NOMO-1 treated with DMSO at 0.1 percent for 48 hours (cell line): ENCODE results near the gene RBP5.
"Not testable (repeated sequence)": the region's sequence is repeated elsewhere in the genome, so short reads cannot be mapped to it uniquely, and the experiment has no call there.

ENCODE experiments used
- DNase-seq: peaks from one replicate; lab custom pipeline; 2025; ENCODE audit not compliant: unreplicated experiment; lab: John Stamatoyannopoulos, UW

Gene RBP5

DNA sequence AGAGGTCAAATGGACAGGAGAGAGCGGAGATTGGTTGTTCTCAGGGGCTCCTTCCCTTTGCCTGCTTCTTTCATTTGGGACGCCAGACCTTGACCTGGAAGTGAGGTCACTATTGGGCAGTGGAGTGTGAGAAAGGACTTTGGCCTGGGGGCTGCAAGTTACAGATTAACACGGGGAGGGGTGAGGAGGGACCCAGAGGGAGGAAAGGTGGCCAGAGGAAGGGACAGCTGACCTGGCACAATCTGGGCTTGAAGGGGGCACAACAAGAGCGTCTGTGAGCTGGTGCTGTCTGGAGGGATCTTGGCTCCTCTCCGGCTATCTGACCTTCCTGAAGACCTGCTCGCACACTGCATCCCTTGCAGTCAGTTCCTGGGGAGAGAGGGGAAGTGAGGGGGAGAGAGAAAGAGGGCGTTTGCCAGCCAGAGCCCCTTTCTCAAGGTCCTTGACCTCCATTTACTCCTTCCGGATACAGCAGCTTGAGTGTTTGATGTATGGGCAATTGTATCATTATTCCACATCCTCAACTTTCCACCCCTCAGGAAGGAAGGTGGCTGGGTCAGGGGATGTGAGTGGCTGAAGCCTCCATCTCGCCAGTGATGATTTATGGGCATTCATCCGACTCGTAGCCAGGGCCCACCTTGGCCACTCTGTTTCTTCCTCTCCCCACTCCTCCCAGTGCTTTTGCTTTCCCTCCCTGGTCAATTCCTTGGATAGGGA, 4.7 kb downstream of the RBP5 start:
- no peak for DNase-seq

DNA sequence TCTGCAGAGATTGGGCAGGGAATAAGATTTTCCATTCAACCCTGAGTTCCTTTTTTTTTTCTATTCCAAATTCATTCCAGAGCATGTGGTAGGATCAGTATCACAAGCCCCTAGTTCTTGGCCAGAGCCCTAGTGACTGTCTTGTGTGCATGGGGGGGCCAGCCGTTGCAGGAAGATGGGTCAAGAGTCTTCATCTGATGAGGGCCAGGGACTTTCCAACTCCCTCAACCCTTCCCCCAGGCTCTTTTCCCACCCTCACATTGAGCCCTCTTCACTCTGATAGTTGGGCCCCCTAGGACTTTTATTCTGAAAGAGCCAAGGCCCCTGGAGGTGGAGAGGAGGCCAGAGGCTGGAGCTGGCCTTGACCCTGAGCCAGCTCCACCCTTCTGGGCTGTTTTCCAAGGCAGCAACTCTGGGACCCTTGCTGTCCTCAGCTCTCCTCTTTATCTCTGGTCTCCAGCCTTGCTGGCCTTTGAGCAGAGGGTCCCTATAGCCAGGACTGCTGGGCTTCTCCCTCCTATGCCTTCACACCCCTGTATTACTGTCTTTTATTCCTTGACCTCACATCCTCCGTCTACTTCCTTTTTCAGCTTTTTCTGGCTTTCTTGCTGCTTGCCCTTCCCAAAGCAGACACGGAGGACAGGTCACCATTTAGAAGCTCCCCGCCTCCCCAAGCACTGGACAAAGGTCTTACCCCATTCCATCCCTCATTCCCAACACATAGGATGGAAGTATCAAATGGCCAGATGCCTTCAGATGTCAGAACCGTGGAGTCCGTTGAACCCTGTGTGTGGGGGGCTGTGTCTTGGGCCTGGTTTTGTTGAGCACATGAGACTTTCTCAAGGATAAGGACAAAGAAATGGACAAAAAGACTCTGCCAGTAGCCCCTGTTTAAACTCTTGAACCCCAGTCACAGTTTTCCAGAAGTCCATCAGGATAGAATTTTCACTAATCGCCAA, 5.6 kb downstream of the RBP5 start:
- no peak for DNase-seq

GRCh38 chr12:7121324-7121723, 7.4 kb downstream of the RBP5 start:
- DNase-seq, result no peak

DNA sequence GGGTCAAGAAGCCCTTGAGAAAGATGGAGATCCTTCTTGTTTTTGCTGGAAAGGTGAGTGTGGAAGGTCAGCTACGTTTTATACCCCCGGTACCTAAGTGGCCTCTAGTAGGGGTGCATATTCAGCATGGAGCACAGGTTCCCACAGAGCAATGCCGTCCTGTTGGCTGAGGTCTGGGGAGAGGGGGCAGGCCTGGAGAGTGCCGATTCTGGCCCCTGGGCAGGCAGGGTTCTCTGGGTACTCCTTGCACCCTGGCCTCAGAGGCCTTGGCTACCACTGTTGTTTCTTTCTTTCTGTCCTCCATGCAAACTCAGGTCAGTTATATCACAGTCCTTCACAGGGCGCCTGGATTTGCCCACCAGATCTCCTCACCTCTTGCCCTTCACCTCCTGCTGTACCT, 8.5 kb downstream of the RBP5 start:
- no peak for DNase-seq

DNA sequence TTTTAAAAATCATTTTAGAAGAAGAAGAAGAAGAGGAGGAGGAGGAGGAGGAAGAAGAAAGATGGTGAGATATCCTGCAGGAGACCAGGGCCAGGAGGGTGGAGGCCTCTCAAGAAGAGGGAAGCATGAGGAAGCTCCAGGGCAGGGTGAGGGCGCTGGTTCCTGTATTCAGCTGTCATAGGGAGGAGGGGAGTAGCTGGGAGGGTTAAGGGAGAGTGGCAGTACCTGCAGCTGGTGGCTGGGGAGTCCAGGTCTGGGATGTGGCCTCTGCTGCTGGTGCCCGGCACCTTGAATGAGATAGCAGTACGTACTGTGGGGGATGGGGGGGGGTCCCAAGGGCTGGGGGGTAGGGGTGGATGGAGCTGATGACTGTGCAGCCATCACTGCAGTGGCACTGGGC, 9.8 kb downstream of the RBP5 start:
- DNase-seq, result no peak

- DNase-seq, result no peak
Measured at GRCh38 chr12:7117670-7118069, 11.0 kb downstream of the RBP5 start.

DNA sequence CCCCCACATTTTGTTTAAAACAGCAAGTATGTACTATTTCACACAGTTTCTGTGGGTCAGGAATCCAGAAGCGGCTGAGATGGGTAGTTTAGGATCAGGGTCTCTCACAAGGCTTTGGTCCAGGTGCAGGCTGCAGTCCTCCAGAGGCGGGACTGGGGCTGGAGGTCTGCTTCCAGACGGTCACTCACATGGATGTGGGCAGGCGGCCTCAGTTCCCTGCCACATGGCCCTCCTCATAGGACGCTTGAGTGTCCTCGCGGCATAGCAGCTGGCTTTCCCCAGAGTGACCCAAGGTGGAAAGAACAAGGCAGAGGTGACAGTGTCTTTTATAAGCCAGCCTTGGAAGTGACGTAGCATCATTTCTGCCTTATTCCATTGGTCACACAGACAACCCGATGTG, 11.8 kb downstream of the RBP5 start:
- no peak for DNase-seq

GRCh38 chr12:7116196-7116595, 12.5 kb downstream of the RBP5 start:
- no peak for DNase-seq

GRCh38 chr12:7114851-7115250, 13.8 kb downstream of the RBP5 start:
- DNase-seq, result no peak

DNA sequence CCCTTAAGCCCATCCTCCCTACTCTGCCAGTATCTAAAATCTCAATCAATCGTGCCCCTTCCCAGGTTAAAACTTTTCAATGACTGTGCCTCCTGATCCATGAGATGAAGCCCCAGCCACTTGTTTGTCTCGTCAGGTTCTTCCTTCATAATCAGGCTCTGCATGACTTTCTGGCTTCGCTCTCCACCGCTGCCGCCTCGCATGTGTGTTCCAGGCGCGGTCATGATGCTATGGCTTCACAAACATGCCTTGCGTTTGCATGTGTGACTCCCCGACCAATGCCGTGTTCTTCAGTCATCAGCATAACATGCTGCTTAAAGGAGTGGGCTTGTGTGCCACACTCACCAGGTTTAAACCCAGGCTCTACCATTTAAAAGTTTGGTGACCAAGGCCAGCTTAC, 14.7 kb downstream of the RBP5 start:
- DNase-seq, result no peak

- peak; percentile 27 for DNase-seq
Measured at GRCh38 chr12:7113389-7113871, 15.3 kb downstream of the RBP5 start.

DNA sequence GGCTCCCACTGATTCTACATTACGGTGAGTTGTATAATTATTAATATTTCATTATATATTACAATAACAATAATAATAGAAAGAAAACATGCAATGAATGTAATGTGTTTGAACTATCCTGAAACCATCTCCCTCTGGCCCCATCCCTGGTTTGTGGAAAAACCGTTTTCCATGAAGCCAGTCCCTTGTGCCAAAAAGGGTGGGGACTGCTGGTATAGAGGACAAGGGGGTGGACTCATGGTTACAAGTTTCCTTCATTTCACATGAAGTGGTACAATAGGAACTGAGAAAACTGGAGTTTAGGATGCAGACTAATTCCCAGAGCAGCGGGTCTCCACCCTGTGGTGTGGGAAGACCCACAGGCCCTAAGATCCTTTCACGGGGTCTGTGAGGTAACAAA, 16.6 kb downstream of the RBP5 start:
- DNase-seq, result no peak

GRCh38 chr12:7110661-7111060, 18.0 kb downstream of the RBP5 start:
- no peak for DNase-seq

DNA sequence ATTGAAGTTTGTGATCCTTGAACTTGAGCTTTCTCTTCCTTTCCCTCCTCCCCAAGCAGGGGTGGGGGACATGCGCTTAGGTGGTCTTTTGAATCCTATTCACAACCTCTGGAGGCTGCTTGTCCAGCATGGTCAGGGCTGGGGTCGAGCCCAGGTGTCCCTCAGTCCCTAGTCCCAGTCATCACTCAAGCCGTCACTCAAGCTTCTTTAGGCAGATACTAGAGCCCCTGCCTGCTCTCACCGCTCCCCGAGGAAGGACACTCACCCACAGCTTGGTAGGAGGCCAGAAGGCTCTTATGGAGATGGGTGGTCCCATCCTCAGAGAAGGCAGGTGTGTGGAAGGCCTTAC, 19.1 kb downstream of the RBP5 start:
- no peak for DNase-seq

- DNase-seq, result peak; percentile 79
Measured at GRCh38 chr12:7108796-7109571, 19.7 kb downstream of the RBP5 start, which contains the start of gene C1RL. TSS of gene C1RL (minus strand) at chr12:7109214. CDS start at chr12:7109180, 34 bp downstream.

- DNase-seq, result peak; percentile 72
Measured at GRCh38 chr12:7108003-7108795, 20.5 kb downstream of the RBP5 start.

DNA sequence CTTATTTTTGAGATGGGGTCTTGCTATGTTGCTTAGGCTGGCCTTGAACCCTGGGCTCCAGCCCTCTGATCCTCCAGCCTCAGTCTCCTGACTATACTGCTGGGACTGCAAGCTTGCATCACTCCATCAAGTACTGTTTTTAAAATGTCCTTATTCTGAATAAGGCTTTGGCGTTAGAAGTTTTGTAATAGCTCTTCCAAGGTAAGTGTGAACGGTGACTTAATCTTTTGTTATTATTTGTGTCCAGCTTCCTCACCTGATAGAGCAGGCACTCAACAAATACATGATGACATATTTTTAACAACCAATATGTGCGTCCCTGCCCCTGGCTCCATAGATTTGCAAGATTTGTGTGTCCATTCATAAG, 21.1 kb downstream of the RBP5 start:
- DNase-seq, result peak; percentile 56

DNA sequence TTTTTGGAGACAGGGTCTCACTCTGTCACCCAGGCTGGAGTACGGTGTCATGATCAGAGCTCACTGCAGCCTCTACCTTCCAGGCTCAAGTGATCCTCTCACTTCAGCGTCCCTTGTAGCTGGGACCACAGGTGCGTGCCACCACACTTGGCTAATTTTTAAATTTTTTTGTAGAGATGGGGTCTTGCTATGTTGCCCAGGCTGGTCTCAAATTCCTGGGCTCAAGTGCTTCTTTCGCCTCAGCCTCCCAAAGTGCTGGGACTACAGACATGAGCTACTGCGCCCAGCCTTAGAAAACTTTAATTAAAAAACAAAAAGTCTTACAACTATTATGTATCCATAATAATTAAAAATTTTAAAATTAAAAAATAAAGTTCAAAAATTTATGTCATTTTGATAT, 21.5 kb downstream of the RBP5 start:
- DNase-seq, result not testable (repeated sequence)

- no peak for DNase-seq
Measured at GRCh38 chr12:7106082-7106481, 22.6 kb downstream of the RBP5 start.

DNA sequence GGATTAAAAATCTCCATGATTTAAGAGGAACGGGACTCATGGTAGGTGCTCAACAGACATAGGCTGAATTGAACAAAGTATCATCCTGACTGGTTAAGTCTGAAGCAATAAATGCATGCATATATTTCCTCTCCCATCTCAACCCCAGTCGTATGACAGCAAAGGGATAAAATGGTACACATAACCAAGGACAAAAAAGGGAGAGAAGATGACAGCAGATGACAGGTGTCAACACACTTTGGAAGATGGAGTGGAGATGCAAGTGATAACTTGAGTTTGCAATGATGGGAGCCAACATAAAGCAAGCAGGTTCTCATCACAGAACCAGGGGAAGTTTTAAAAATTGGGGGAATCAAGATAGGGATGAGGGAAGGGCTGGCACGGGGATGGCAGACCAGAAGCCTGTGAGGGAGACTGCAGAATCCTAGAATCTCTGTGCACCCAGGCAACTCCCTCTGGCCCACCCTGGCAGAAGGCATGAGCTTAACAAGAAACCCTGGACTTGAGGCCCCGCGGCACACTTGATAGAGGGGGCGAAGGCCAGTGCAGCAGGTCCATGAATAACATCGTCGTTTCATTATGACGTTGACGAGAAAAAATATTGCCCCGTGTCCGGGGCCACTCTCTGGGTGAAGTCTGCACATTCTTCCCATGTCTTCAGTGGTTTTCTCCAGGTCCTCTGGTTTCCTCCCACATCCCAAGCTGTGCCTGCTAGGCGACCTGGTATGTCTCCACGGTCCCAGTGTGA, 24.7 kb downstream of the RBP5 start:
- DNase-seq, result no peak
